K562 (cell line): Measurements from ENCODE around the gene HIVEP1. TPM values are rescaled to one million over a fixed set of nuclear protein-coding genes. Genes with fewer than 3 reads are reported as not detected.

Experiments
- ATAC-seq: fragments of 200-7000 bp; cut with Tn5 transposase; 3 replicates; pipeline ENCODE4 v1.9.1; 2020; ENCODE audit warnings: moderate library complexity
- BruUV-seq: library from RNA; stranded (reverse); fragments of 400-500 nt; replicated peaks from 2 replicates; lab custom pipeline; 2021; lab: Mats Ljungman, UMichigan
- CTCF ChIA-PET: fragments of 300-600 bp; formaldehyde crosslinking; extraction: SDS; loops from one replicate; lab custom pipeline; 2021; ENCODE audit warnings: low intra/inter-chr PET ratio; lab: Yijun Ruan, JAX
- POLR2A ChIA-PET: fragments of 300-600, 350-650 bp; sonication (Branson Sonifier 250); formaldehyde crosslinking; extraction: SDS; loops from one replicate; lab custom pipeline; 2021; ENCODE audit warnings: antibody characterized with exemption, inconsistent platforms; lab: Yijun Ruan, JAX
- DNase-seq, 4 experiments: peaks; one replicate each; pipeline versions ENCODE4 v3.0.0 to v3.0.0-alpha.2; 2011 to 2018; ENCODE audit warnings: low spot score in 3 of 4, mixed read lengths in 3 of 4; ENCODE audit errors: extremely low read depth in 1 of 4
- FAIRE-seq: peaks from 2 replicates; lab custom pipeline; 2011; peaks lifted over from hg19 to GRCh38; lab: Jason Lieb, UNC
- H2AFZ ChIP-seq: 2 replicates; pipeline ENCODE4 v1.6.0; 2011; ENCODE audit warnings: low read depth, low read length, control low read depth, inconsistent platforms
- H3K27ac ChIP-seq: fragments of 200-600 bp; 3 replicates; pipeline ENCODE4 v1.8.0; 2011; ENCODE audit warnings: low read depth, mild to moderate bottlenecking, control low read depth, inconsistent platforms, low read length, moderate library complexity, mixed read lengths; ENCODE audit errors: extremely low read depth
- H3K27me3 ChIP-seq, 2 experiments: fragments of 300-600 bp in 1 of 2; 2 replicates in 1 of 2; 3 replicates in 1 of 2; pipeline versions ENCODE4 v1.6.0 to v1.8.0; 2011; ENCODE audit warnings: inconsistent platforms in 2 of 2, low read length in 2 of 2, mild to moderate bottlenecking in 1 of 2, mixed read lengths in 1 of 2, moderate library complexity in 1 of 2; ENCODE audit not compliant: control insufficient read depth in 2 of 2, insufficient read depth in 2 of 2
- H3K36me3 ChIP-seq: fragments of 300-600 bp; 3 replicates; pipeline ENCODE4 v1.8.0; 2011; ENCODE audit warnings: mild to moderate bottlenecking, low read length, inconsistent platforms; ENCODE audit not compliant: control insufficient read depth, insufficient read depth
- H3K4me1 ChIP-seq, 2 experiments: fragments of 200-600 bp in 1 of 2; replicated peaks in 1 of 2; 2 replicates in 1 of 2; 3 replicates in 1 of 2; pipeline versions ENCODE4 v1.5.1 to v1.8.0; 2011; ENCODE audit warnings: inconsistent platforms in 2 of 2, low read length in 2 of 2, mild to moderate bottlenecking in 1 of 2, mixed read lengths in 1 of 2, moderate library complexity in 1 of 2; ENCODE audit not compliant: control insufficient read depth in 2 of 2, insufficient read depth in 2 of 2
- H3K4me2 ChIP-seq: 2 replicates; pipeline ENCODE4 v1.6.1; 2011; ENCODE audit warnings: low read length, control low read depth, inconsistent platforms, mixed read lengths; ENCODE audit not compliant: insufficient read depth
- H3K4me3 ChIP-seq: fragments of 200-600 bp; sonication (generic), shearing (Covaris generic); 2 replicates; pipeline ENCODE4 v1.5.1; 2016; ENCODE audit warnings: control low read depth, inconsistent platforms
- H3K79me2 ChIP-seq: fragments of 200-600 bp; 3 replicates; pipeline ENCODE4 v1.8.0; 2011; ENCODE audit warnings: low read length, inconsistent platforms; ENCODE audit not compliant: control insufficient read depth, insufficient read depth
- H3K9ac ChIP-seq, 2 experiments: 2 replicates each; pipeline versions ENCODE4 v1.6.0 to v1.6.1; 2011; ENCODE audit warnings: low read depth in 2 of 2, low read length in 2 of 2, control low read depth in 1 of 2, inconsistent platforms in 1 of 2, mild to moderate bottlenecking in 1 of 2, mixed read lengths in 1 of 2; ENCODE audit not compliant: insufficient read depth in 1 of 2
- H3K9me1 ChIP-seq: one replicate; pipeline ENCODE4 v1.6.0; 2011; ENCODE audit warnings: inconsistent platforms, mild to moderate bottlenecking, low read length, moderate library complexity; ENCODE audit not compliant: control insufficient read depth, insufficient read depth
- H3K9me3 ChIP-seq: replicated peaks from 2 replicates; pipeline ENCODE4 v1.5.1; 2011; ENCODE audit warnings: low read depth, low read length, inconsistent platforms; ENCODE audit not compliant: control insufficient read depth, insufficient read depth
- H4K20me1 ChIP-seq: replicated peaks from 2 replicates; pipeline ENCODE4 v1.6.1; 2011; ENCODE audit warnings: low read length, inconsistent platforms, mixed read lengths; ENCODE audit not compliant: control insufficient read depth, insufficient read depth
- LARP7 ChIP-seq: fragments of 450-650 bp; IDR thresholded peaks from 2 replicates; pipeline ENCODE4 v1.6.1; 2016
- MBD2 ChIP-seq: sonication (generic); IDR thresholded peaks from 2 replicates; pipeline ENCODE4 v1.6.1; 2016; ENCODE audit warnings: low read depth, borderline replicate concordance
- MTA2 ChIP-seq: fragments of 450-650 bp; IDR thresholded peaks from 2 replicates; pipeline ENCODE4 v1.6.1; 2016; ENCODE audit warnings: low read depth
- NONO ChIP-seq, 2 experiments: fragments of 200-400 bp in 1 of 2; fragments of 450-650 bp in 1 of 2; formaldehyde crosslinking in 1 of 2; IDR thresholded peaks; 2 replicates each; pipeline ENCODE4 v1.6.1; 2017; ENCODE audit warnings: low read depth in 2 of 2, mild to moderate bottlenecking in 2 of 2, moderate library complexity in 2 of 2, low read length in 1 of 2
- NR1H2 ChIP-seq: sonication (generic); formaldehyde crosslinking; IDR thresholded peaks from 2 replicates; pipeline ENCODE4 v1.4.0; 2020; ENCODE audit warnings: mild to moderate bottlenecking, missing genetic modification reagents
- RBFOX2 ChIP-seq: fragments of 200-400 bp; formaldehyde crosslinking; IDR thresholded peaks from 2 replicates; pipeline ENCODE4 v1.6.1; 2017; ENCODE audit warnings: low read depth, mild to moderate bottlenecking, low read length, moderate library complexity
- TBL1XR1 ChIP-seq, 2 experiments: IDR thresholded peaks; 2 replicates each; pipeline ENCODE4 v1.6.1; 2012; ENCODE audit warnings: improper control_type of control experiment in 2 of 2, low read length in 2 of 2, mild to moderate bottlenecking in 1 of 2
- XRCC4 ChIP-seq: IDR thresholded peaks from one replicate; pipeline ENCODE4 v1.6.1; 2011; ENCODE audit not compliant: insufficient read depth, insufficient read length; ENCODE audit errors: extremely low read depth
- ZBTB12 ChIP-seq: fragments of 250-450 bp; sonication (Bioruptor Pico); IDR thresholded peaks from 2 replicates; pipeline ENCODE4 v1.4.0; 2020
- ZNF133 ChIP-seq: fragments of 250-450 bp; sonication (Bioruptor Pico); IDR thresholded peaks from 2 replicates; pipeline ENCODE4 v1.4.0; 2020; ENCODE audit warnings: mild to moderate bottlenecking
- ZNF175 ChIP-seq: fragments of 200-800 bp; sonication (Bioruptor generic); IDR thresholded peaks from 2 replicates; pipeline ENCODE4 v1.6.1; 2016; ENCODE audit warnings: low read depth, mild to moderate bottlenecking, missing genetic modification characterization, missing compliant biosample characterization
- ZNF551 ChIP-seq: fragments of 250-450 bp; sonication (Bioruptor Pico); IDR thresholded peaks from 2 replicates; pipeline ENCODE4 v1.5.0; 2021; ENCODE audit warnings: mild to moderate bottlenecking, moderate library complexity
- ZNF707 ChIP-seq: fragments of 250-450 bp; sonication (Bioruptor Pico); conservative IDR thresholded peaks from 2 replicates; pipeline ENCODE4 v1.8.0; 2022; ENCODE audit warnings: inconsistent platforms, mild to moderate bottlenecking, moderate library complexity
- WGBS: fragments of 100-300 bp; shearing (Covaris generic); methylation state at CpG from one replicate; pipeline ENCODE4 v1.1.6; 2016; ENCODE audit warnings: low coverage, mixed read lengths; ENCODE audit not compliant: insufficient coverage; ENCODE audit errors: missing lambda C conversion rate; 5-methylcytosine and 5-hydroxymethylcytosine counted together
- in situ Hi-C: fragments of 300-500 bp; cut with MboI; formaldehyde crosslinking; loops from 4 replicates; pipeline ENCODE4 v1.15.0; 2018; ENCODE audit warnings: inconsistent platforms, mixed read lengths
- intact Hi-C: fragments of 100-400 bp; cut with micrococcal nuclease; formaldehyde crosslinking; loops from 2 replicates; pipeline ENCODE4 v1.14.2; 2022
- polyA plus RNA-seq, 8 experiments: library from polyadenylated mRNA; depleted of rRNA in 4 of 8; stranded (reverse) in 5 of 8; unstranded in 3 of 8; fragments of >200 nt; fragmentation: Nextera tagmentation in 2 of 8; fragmentation: Illumina TruSeq in 1 of 8; extraction: Ambion mirVana in 2 of 8; extraction: Trizol in 1 of 8; gene quantifications; 2 replicates each; pipeline versions ENCODE4 v1.2.1 to v1.2.3, GENCODE V29; 2011 to 2014; ENCODE audit warnings: inconsistent platforms in 1 of 8, missing spikeins in 1 of 8
- total RNA-seq, 7 experiments: library from RNA; depleted of rRNA in 6 of 7; stranded (reverse); fragments of >200 nt in 6 of 7; fragmentation: Illumina TruSeq in 2 of 7; extraction: Trizol in 2 of 7; gene quantifications; 2 replicates each; pipeline versions ENCODE4 v1.2.1 to v1.2.3, GENCODE V29; 2011 to 2021; ENCODE audit warnings: low replicate concordance in 1 of 7
- TF ChIP-seq, protein P1 (sequence below), 2 experiments: IDR thresholded peaks; 2 replicates each; pipeline ENCODE4 v1.6.1; 2012; ENCODE audit warnings: improper control_type of control experiment in 2 of 2, low read depth in 2 of 2, low read length in 2 of 2, borderline replicate concordance in 1 of 2
- TF ChIP-seq, protein P2 (sequence below): fragments of 450-650 bp; IDR thresholded peaks from 2 replicates; pipeline ENCODE4 v1.6.1; 2016; ENCODE audit warnings: missing biosample characterization, missing genetic modification characterization
- TF ChIP-seq, protein P3 (sequence below): sonication (generic); formaldehyde crosslinking; IDR thresholded peaks from 2 replicates; pipeline ENCODE4 v1.8.0; 2022; ENCODE audit warnings: missing genetic modification reagents, mild to moderate bottlenecking, borderline replicate concordance

HIVEP1 gene
- total and polyA plus RNA-seq, 9 of the 15 experiments (the other 6 are each of a cell fraction or from before 2014, with no cell fraction given), result 6.0 to 33.3 (median 21.7) TPM

- BruUV-seq, result no TSS peak
- Histone ChIP-seq H3K4me3 (no peak overlapping the region), H3K27me3 (no peaks in the 10 kb centered on the region), H3K9ac (no peak overlapping the region), H3K9me3 (peaks cover 3% of the 10 kb centered on the region; the same call in 1 of the 2 replicates), H3K4me1 (peaks cover 6 to 22% of the 10 kb centered on the region in 2 experiments; a peak in 4 of 5 replicates), H3K79me2 (no peaks in the 10 kb centered on the region), H2AFZ (no peak overlapping the region; the same call in 1 of the 2 replicates), H3K27ac (no peak overlapping the region), H3K36me3 (no peaks in the 10 kb centered on the region), H3K9me1 (no peaks in the 10 kb centered on the region), H3K4me2 (no peak overlapping the region), H4K20me1 (no peaks in the 10 kb centered on the region)
- no peak for DNase-seq
- intact Hi-C loops (loop anchor here (2.0 to 5.0 kb wide), 2 partner anchors 31 to 48 kb away; no protein-coding TSS in a partner anchor), in situ Hi-C loops (no loop called here)
- ATAC-seq, result no peak
- ChIA-PET CTCF (no interaction called here), POLR2A (no interaction called here)
- no peak for FAIRE-seq
- 91% methylated on average over 4 of the region's 6 CpGs for WGBS
- TF ChIP-seq TBL1XR1 (IDR thresholded peaks at IDR 0.05; ENCODE audit: low read length in 2 of 2) (no peak), RBFOX2 (no peak), ZNF551 (CRISPR knock-in tag) (no peak), NONO (IDR thresholded peaks at IDR 0.05; ENCODE audit: low read depth in 2 of 2, low read length in 1 of 2) (no peak), ZNF707 (no peak), ZNF133 (no peak), NR1H2 (CRISPR knock-in tag) (no peak), ZBTB12 (no peak), MTA2 (no peak), XRCC4 (no peak), ZNF175 (CRISPR knock-in tag) (no peak), LARP7 (no peak), MBD2 (no peak)
- TF ChIP-seq, protein P1, sequence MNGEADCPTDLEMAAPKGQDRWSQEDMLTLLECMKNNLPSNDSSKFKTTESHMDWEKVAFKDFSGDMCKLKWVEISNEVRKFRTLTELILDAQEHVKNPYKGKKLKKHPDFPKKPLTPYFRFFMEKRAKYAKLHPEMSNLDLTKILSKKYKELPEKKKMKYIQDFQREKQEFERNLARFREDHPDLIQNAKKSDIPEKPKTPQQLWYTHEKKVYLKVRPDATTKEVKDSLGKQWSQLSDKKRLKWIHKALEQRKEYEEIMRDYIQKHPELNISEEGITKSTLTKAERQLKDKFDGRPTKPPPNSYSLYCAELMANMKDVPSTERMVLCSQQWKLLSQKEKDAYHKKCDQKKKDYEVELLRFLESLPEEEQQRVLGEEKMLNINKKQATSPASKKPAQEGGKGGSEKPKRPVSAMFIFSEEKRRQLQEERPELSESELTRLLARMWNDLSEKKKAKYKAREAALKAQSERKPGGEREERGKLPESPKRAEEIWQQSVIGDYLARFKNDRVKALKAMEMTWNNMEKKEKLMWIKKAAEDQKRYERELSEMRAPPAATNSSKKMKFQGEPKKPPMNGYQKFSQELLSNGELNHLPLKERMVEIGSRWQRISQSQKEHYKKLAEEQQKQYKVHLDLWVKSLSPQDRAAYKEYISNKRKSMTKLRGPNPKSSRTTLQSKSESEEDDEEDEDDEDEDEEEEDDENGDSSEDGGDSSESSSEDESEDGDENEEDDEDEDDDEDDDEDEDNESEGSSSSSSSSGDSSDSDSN (IDR thresholded peaks at IDR 0.05; ENCODE audit: borderline replicate concordance in 1 of 2, low read depth in 2 of 2, low read length in 2 of 2), result no peak
- TF ChIP-seq, protein P2, sequence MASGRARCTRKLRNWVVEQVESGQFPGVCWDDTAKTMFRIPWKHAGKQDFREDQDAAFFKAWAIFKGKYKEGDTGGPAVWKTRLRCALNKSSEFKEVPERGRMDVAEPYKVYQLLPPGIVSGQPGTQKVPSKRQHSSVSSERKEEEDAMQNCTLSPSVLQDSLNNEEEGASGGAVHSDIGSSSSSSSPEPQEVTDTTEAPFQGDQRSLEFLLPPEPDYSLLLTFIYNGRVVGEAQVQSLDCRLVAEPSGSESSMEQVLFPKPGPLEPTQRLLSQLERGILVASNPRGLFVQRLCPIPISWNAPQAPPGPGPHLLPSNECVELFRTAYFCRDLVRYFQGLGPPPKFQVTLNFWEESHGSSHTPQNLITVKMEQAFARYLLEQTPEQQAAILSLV (tag), result no peak
- TF ChIP-seq, protein P3, sequence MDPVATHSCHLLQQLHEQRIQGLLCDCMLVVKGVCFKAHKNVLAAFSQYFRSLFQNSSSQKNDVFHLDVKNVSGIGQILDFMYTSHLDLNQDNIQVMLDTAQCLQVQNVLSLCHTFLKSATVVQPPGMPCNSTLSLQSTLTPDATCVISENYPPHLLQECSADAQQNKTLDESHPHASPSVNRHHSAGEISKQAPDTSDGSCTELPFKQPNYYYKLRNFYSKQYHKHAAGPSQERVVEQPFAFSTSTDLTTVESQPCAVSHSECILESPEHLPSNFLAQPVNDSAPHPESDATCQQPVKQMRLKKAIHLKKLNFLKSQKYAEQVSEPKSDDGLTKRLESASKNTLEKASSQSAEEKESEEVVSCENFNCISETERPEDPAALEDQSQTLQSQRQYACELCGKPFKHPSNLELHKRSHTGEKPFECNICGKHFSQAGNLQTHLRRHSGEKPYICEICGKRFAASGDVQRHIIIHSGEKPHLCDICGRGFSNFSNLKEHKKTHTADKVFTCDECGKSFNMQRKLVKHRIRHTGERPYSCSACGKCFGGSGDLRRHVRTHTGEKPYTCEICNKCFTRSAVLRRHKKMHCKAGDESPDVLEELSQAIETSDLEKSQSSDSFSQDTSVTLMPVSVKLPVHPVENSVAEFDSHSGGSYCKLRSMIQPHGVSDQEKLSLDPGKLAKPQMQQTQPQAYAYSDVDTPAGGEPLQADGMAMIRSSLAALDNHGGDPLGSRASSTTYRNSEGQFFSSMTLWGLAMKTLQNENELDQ (CRISPR knock-in tag), result no peak
Measured at GRCh38 chr6:11979866-11980265, 32.2 kb upstream of the HIVEP1 start.
